HCT116 (cell line): ENCODE results near the gene MFRP. TPM values are rescaled to one million over a fixed set of nuclear protein-coding genes. Genes with fewer than 3 reads are reported as not detected.

Experiments used
- ATAC-seq: fragments of 200-7000 bp; cut with Tn5 transposase; 2 replicates; pipeline ENCODE4 v1.9.1; 2020; ENCODE audit warnings: mild to moderate bottlenecking, moderate library complexity
- BruUV-seq: library from RNA; stranded (reverse); fragments of 400-500 nt; replicated peaks from 2 replicates; lab custom pipeline; 2021; lab: Mats Ljungman, UMichigan
- CTCF ChIA-PET: fragments of 300-600 bp; sonication (Branson Sonifier 250); formaldehyde crosslinking; loops from one replicate; lab custom pipeline; 2021; ENCODE audit warnings: antibody characterized with exemption; lab: Charles Lee
- POLR2A ChIA-PET: fragments of 300-600, 350-600 bp; sonication (Branson Sonifier 250); formaldehyde crosslinking; loops from one replicate; lab custom pipeline; 2021; ENCODE audit warnings: antibody characterized with exemption; lab: Charles Lee
- RAD21 ChIA-PET, 2 experiments: fragments of 300-600 bp; sonication (Branson Sonifier 250); formaldehyde crosslinking; loops; one replicate each; lab custom pipeline; 2023; ENCODE audit warnings: low total read pairs in 2 of 2; ENCODE audit not compliant: uncharacterized antibody in 2 of 2, unreplicated experiment in 2 of 2, low non-redundant PET in 1 of 2; lab: Charles Lee
- DNase-seq: peaks from one replicate; pipeline ENCODE4 v3.0.0-alpha.2; 2010; ENCODE audit warnings: low read depth, low spot score
- H2AFZ ChIP-seq: fragments of 200-600 bp; shearing (Covaris generic), sonication (generic); 2 replicates; pipeline ENCODE4 v1.6.1; 2017; ENCODE audit warnings: low read depth, mixed run types, mixed read lengths, antibody characterized with exemption, low read length; ENCODE audit not compliant: poor library complexity, severe bottlenecking
- H3K27ac ChIP-seq: 2 replicates; pipeline ENCODE4 v1.5.1; 2012; ENCODE audit warnings: low read depth, low read length
- H3K27me3 ChIP-seq: fragments of 200-600 bp; sonication (generic); 2 replicates; pipeline ENCODE4 v1.6.1; 2016; ENCODE audit warnings: mixed run types, low read length, mixed read lengths; ENCODE audit not compliant: insufficient read depth
- H3K36me3 ChIP-seq, 2 experiments: fragments of 200-500 bp in 1 of 2; fragments of 200-600 bp in 1 of 2; sonication (Bioruptor generic) in 1 of 2; sonication (generic) in 1 of 2; 2 replicates each; pipeline versions ENCODE4 v1.5.1 to v1.6.1; 2014 to 2016; ENCODE audit warnings: low read length in 2 of 2, inconsistent platforms in 1 of 2, mixed read lengths in 1 of 2, mixed run types in 1 of 2; ENCODE audit not compliant: insufficient read depth in 2 of 2, control insufficient read depth in 1 of 2
- H3K4me1 ChIP-seq, 2 experiments: fragments of 200-600 bp in 1 of 2; sonication (generic) in 1 of 2; 2 replicates each; pipeline versions ENCODE4 v1.5.1 to v1.6.1; 2012 to 2017; ENCODE audit warnings: low read length in 2 of 2, inconsistent platforms in 1 of 2, mild to moderate bottlenecking in 1 of 2, mixed read lengths in 1 of 2, mixed run types in 1 of 2, moderate library complexity in 1 of 2; ENCODE audit not compliant: insufficient read depth in 2 of 2, control insufficient read depth in 1 of 2
- H3K4me2 ChIP-seq: fragments of 200-600 bp; sonication (generic); 2 replicates; pipeline ENCODE4 v1.6.1; 2017; ENCODE audit warnings: mixed run types, low read length, mixed read lengths
- H3K4me3 ChIP-seq, 2 experiments: fragments of 200-600 bp in 1 of 2; sonication (generic) in 1 of 2; replicated peaks in 1 of 2; 2 replicates each; pipeline ENCODE4 v1.5.1; 2011 to 2016; ENCODE audit warnings: low read length in 2 of 2, control low read depth in 1 of 2, low read depth in 1 of 2, mild to moderate bottlenecking in 1 of 2, mixed read lengths in 1 of 2, mixed run types in 1 of 2
- H3K79me2 ChIP-seq: fragments of 200-600 bp; sonication (generic); 2 replicates; pipeline ENCODE4 v1.6.1; 2017; ENCODE audit warnings: mild to moderate bottlenecking, mixed run types, low read length, moderate library complexity, mixed read lengths; ENCODE audit not compliant: insufficient read depth
- H3K9ac ChIP-seq: fragments of 200-600 bp; sonication (generic); 2 replicates; pipeline ENCODE4 v1.6.1; 2016; ENCODE audit warnings: low read length, mixed read lengths
- H3K9me2 ChIP-seq: fragments of 200-600 bp; sonication (generic), shearing (Covaris generic); 2 replicates; pipeline ENCODE4 v1.6.1; 2017; ENCODE audit warnings: mixed run types, mild to moderate bottlenecking, moderate library complexity; ENCODE audit not compliant: insufficient read depth
- H3K9me3 ChIP-seq, 2 experiments: fragments of 200-500 bp in 1 of 2; fragments of 200-600 bp in 1 of 2; sonication (Bioruptor generic) in 1 of 2; sonication (generic) in 1 of 2; 2 replicates each; pipeline ENCODE4 v1.6.1; 2014 to 2017; ENCODE audit warnings: low read length in 2 of 2, mixed read lengths in 2 of 2, inconsistent platforms in 1 of 2, low read depth in 1 of 2, mild to moderate bottlenecking in 1 of 2, mixed run types in 1 of 2, moderate library complexity in 1 of 2; ENCODE audit not compliant: control insufficient read depth in 1 of 2, insufficient read depth in 1 of 2
- H4K20me1 ChIP-seq: fragments of 200-600 bp; sonication (generic), shearing (Covaris generic); 2 replicates; pipeline ENCODE4 v1.6.1; 2017; ENCODE audit warnings: mixed run types, mild to moderate bottlenecking, moderate library complexity; ENCODE audit not compliant: insufficient read depth
- ELF1 ChIP-seq: IDR thresholded peaks from 2 replicates; pipeline ENCODE4 v1.6.1; 2012; ENCODE audit warnings: low read depth, borderline replicate concordance
- EZH2 ChIP-seq: fragments of 200-600 bp; sonication (generic); IDR thresholded peaks from 2 replicates; pipeline ENCODE4 v1.6.1; 2017; ENCODE audit warnings: antibody characterized with exemption, mixed run types
- EZH2phosphoT487 ChIP-seq: fragments of 200-600 bp; IDR thresholded peaks from 2 replicates; pipeline ENCODE4 v1.6.1; 2018; ENCODE audit warnings: antibody characterized with exemption, borderline replicate concordance
- SIN3A ChIP-seq: IDR thresholded peaks from 2 replicates; pipeline ENCODE4 v1.6.1; 2012; ENCODE audit warnings: low read depth
- ZFX ChIP-seq: fragments of 450-650 bp; IDR thresholded peaks from 2 replicates; pipeline ENCODE4 v1.6.1; 2017
- intact Hi-C: fragments of 100-400 bp; cut with micrococcal nuclease; formaldehyde crosslinking; loops from 2 replicates; pipeline ENCODE4 v1.10.0; 2022
- total RNA-seq: library from RNA; stranded (reverse); gene quantifications from one replicate; pipeline ENCODE4 v1.2.1, GENCODE V29; 2021; ENCODE audit not compliant: unreplicated experiment
- TF ChIP-seq, protein P1 (sequence below): IDR thresholded peaks from 2 replicates; pipeline ENCODE4 v1.6.1; 2011; ENCODE audit warnings: mild to moderate bottlenecking, low read length, moderate library complexity; ENCODE audit not compliant: insufficient replicate concordance; ENCODE audit errors: extremely low read depth

MFRP gene
- total RNA-seq, 1 experiment from 2014 or later, result not detected

DNA sequence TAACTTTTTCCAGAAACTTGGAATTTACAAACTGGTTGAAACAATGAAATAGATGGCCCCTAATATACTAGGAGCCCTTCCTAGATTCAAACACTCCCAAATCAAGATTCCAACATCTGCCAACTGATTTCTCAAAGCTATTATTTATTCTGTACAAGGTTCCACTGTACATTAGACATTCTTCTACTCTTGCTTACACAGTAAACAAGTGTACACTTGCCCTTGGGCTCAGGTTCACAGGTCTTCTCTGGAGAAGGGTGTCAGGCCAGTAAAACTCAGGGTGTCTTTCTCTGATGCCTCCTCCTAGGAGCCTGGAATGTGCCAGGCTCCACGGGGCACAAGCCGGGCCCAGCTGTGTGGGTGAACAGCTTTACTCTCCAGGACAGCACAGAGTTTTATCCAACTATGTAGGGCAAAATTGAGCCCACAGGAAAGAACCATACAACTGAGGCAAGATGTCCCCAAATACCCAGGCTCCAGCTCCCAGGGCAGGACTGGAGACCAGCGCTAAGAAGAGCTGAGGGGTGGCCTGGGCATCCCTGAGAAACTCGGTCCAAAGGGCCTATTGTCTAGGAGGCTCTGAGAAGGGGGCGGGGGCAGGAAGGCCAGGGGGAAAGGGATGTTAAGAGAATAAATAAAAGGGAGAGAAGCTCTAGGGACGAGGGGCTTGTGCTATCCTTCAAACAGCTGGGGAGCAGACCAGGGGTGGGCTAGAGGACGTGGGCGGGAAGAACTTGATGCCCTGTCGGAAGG is 8.8 kb upstream of the MFRP start:
- Histone ChIP-seq H3K4me3 (no peak overlapping the region), H2AFZ (no peak overlapping the region), H3K79me2 (no peaks in the 10 kb centered on the region), H3K36me3 (peaks cover 0 to 6% of the 10 kb centered on the region in 2 experiments; a peak in 1 of 4 replicates), H3K9me3 (no peaks in the 10 kb centered on the region), H3K4me1 (peaks cover 6 to 18% of the 10 kb centered on the region in 2 experiments; a peak in 2 of 4 replicates), H3K27ac (no peak overlapping the region), H3K27me3 (no peaks in the 10 kb centered on the region), H3K9ac (no peak overlapping the region), H3K4me2 (peak overlapping the region; percentile 97; the same call in 1 of the 2 replicates), H3K9me2 (no peaks in the 10 kb centered on the region), H4K20me1 (no peaks in the 10 kb centered on the region)
- POLR2A ChIA-PET, result interaction anchor here (1.0 kb wide), 1 partner anchor 234 kb away, joined by 4 read pairs; the partner anchor contains the start of gene HINFP
- no peak for ATAC-seq
- BruUV-seq, result no TSS peak
- TF ChIP-seq, protein P1, sequence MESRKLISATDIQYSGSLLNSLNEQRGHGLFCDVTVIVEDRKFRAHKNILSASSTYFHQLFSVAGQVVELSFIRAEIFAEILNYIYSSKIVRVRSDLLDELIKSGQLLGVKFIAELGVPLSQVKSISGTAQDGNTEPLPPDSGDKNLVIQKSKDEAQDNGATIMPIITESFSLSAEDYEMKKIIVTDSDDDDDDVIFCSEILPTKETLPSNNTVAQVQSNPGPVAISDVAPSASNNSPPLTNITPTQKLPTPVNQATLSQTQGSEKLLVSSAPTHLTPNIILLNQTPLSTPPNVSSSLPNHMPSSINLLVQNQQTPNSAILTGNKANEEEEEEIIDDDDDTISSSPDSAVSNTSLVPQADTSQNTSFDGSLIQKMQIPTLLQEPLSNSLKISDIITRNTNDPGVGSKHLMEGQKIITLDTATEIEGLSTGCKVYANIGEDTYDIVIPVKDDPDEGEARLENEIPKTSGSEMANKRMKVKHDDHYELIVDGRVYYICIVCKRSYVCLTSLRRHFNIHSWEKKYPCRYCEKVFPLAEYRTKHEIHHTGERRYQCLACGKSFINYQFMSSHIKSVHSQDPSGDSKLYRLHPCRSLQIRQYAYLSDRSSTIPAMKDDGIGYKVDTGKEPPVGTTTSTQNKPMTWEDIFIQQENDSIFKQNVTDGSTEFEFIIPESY, result no peak
- TF ChIP-seq ZFX (no peak), EZH2phosphoT487 (no peak), ELF1 (no peak), EZH2 (no peak), SIN3A (no peak)
- RAD21 ChIA-PET, result interaction anchor here (0.7 to 1.6 kb wide), 6 partner anchors 10 to 120 kb away, joined by 3 to 7 read pairs (median 3); no protein-coding TSS in a partner anchor
- intact Hi-C loops, result no loop called here
- CTCF ChIA-PET, result interaction anchor here (1.0 to 2.6 kb wide), 10 partner anchors 9 to 288 kb away, joined by 5 to 68 read pairs (median 12); partner anchors contain the start of genes C1QTNF5, USP2 and VPS11
- DNase-seq, result no peak
